Measurements from ENCODE around the gene VWA1.
"Not testable (repeated sequence)": the region's sequence is repeated elsewhere in the genome, so short reads cannot be mapped to it uniquely, and the experiment has no call there.

VWA1 gene

GRCh38 chr1:1425426-1425752 is 10.1 kb upstream of the VWA1 start:
- no peak for DNase-seq

GRCh38 chr1:1425753-1426495 is 9.6 kb upstream of the VWA1 start:
- DNase-seq = no peak

- no peak for DNase-seq
Measured at GRCh38 chr1:1426496-1427105, 8.9 kb upstream of the VWA1 start.

GRCh38 chr1:1427106-1427819 is 8.2 kb upstream of the VWA1 start:
- DNase-seq = no peak

GRCh38 chr1:1427820-1428148 is 7.7 kb upstream of the VWA1 start:
- no peak for DNase-seq

- no peak for DNase-seq
Measured at GRCh38 chr1:1428174-1428573, 7.3 kb upstream of the VWA1 start.

GRCh38 chr1:1428967-1429366 is 6.5 kb upstream of the VWA1 start:
- DNase-seq = not testable (repeated sequence)

GRCh38 chr1:1429671-1430073 is 5.8 kb upstream of the VWA1 start:
- DNase-seq = no peak

- no peak for DNase-seq
Measured at GRCh38 chr1:1430114-1430982, 5.1 kb upstream of the VWA1 start.

GRCh38 chr1:1430992-1431844 is 4.3 kb upstream of the VWA1 start:
- no peak for DNase-seq

- DNase-seq = no peak
Measured at GRCh38 chr1:1431845-1432273, 3.6 kb upstream of the VWA1 start.

GRCh38 chr1:1432274-1432950 is 3.1 kb upstream of the VWA1 start:
- no peak for DNase-seq

- no peak for DNase-seq
Measured at GRCh38 chr1:1432951-1433803, 2.3 kb upstream of the VWA1 start.

GRCh38 chr1:1433804-1434130 is 1.7 kb upstream of the VWA1 start:
- DNase-seq = no peak

GRCh38 chr1:1434131-1434823 is 1.2 kb upstream of the VWA1 start:
- DNase-seq = no peak

GRCh38 chr1:1434824-1435105 is 725 bp upstream of the VWA1 start:
- DNase-seq = no peak

GRCh38 chr1:1435911-1436629 is 580 bp downstream of the VWA1 start:
- no peak for DNase-seq

GRCh38 chr1:1436630-1437032 is 1.1 kb downstream of the VWA1 start:
- DNase-seq = no peak

- DNase-seq = no peak
Measured at GRCh38 chr1:1437033-1437903, 1.8 kb downstream of the VWA1 start.
